ENCODE data around the gene NACC2.

Gene NACC2

GRCh38 chr9:135963338-135963737 lies 131.8 kb downstream of the NACC2 start:
- peaks cover 0 to 6% of the 10 kb centered on the region in 2 experiments; a peak in 1 of 3 replicates for H3K36me3 ChIP-seq (ENCODE audit: control insufficient read depth in 2 of 2, insufficient read depth in 1 of 2, low read length in 2 of 2)
- H3K4me3 ChIP-seq (ENCODE audit: low read depth, low read length): no peak overlapping the region
- TF ChIP-seq ZNF121 (tag by site-specific recombination; IDR thresholded peaks at IDR 0.05): peak; percentile 100
- no peak for TF ChIP-seq PRDM1 (tag by site-specific recombination; IDR thresholded peaks at IDR 0.05)
- H3K4me1 ChIP-seq (ENCODE audit: control insufficient read depth, insufficient read depth, low read length): no peaks in the 10 kb centered on the region
- CTCF ChIA-PET: interaction anchor here (0.7 to 1.0 kb wide), 3 partner anchors 154 to 176 kb away, joined by 3 to 5 read pairs (median 3); no protein-coding TSS in a partner anchor
- H3K9me3 ChIP-seq (ENCODE audit: control insufficient read depth, insufficient read depth, low read depth, low read length): no peaks in the 10 kb centered on the region
- no peak overlapping the region for H3K27ac ChIP-seq (ENCODE audit: extremely low read depth, low read depth, low read length)
- POLR2A ChIA-PET: interaction anchor here (0.6 to 1.2 kb wide), 2 partner anchors 150 to 414 kb away, joined by 4 to 5 read pairs; no protein-coding TSS in a partner anchor

- no peak overlapping the region for H3K27ac ChIP-seq (ENCODE audit: extremely low read depth, low read depth, low read length)
- no peak for TF ChIP-seq ZNF2 (tag by site-specific recombination; IDR thresholded peaks at IDR 0.05)
- no peak for TF ChIP-seq GLI4 (tag by site-specific recombination; IDR thresholded peaks at IDR 0.05)
- no peak for TF ChIP-seq ZNF626 (tag by site-specific recombination; IDR thresholded peaks at IDR 0.05)
- no peak for TF ChIP-seq KLF17 (tag by site-specific recombination; IDR thresholded peaks at IDR 0.05)
- TF ChIP-seq ZNF555 (tag by site-specific recombination; conservative IDR thresholded peaks at IDR 0.05): no peak
- TF ChIP-seq ZFHX2 (tag by site-specific recombination; conservative IDR thresholded peaks at IDR 0.05): peak; percentile 61
- peak; percentile 67 for TF ChIP-seq EGR2 (tag by site-specific recombination; IDR thresholded peaks at IDR 0.05; ENCODE audit: low read depth)
- 0 out of 2 replicates have a peak, but pooled peaks have one; percentile 44 for TF ChIP-seq ZNF398 (tag by site-specific recombination; IDR thresholded peaks at IDR 0.05)
- TF ChIP-seq ZBTB20 (tag by site-specific recombination; IDR thresholded peaks at IDR 0.05): no peak
- TF ChIP-seq ZNF449 (tag by site-specific recombination; IDR thresholded peaks at IDR 0.05): no peak
- TF ChIP-seq ZNF23 (tag by site-specific recombination; IDR thresholded peaks at IDR 0.05; ENCODE audit: borderline replicate concordance): no peak
- no peak for TF ChIP-seq WT1 (tag by site-specific recombination; IDR thresholded peaks at IDR 0.05)
- H3K4me1 ChIP-seq (ENCODE audit: control insufficient read depth, insufficient read depth, low read length): no peaks in the 10 kb centered on the region
- H3K9me3 ChIP-seq (ENCODE audit: control insufficient read depth, insufficient read depth, low read depth, low read length): no peaks in the 10 kb centered on the region
- H3K36me3 ChIP-seq (ENCODE audit: control insufficient read depth in 2 of 2, insufficient read depth in 1 of 2, low read length in 2 of 2): peaks cover 0 to 8% of the 10 kb centered on the region in 2 experiments; a peak in 1 of 3 replicates
- CTCF ChIA-PET: interaction anchor here (1.0 to 4.6 kb wide), 2 partner anchors 160 to 175 kb away, joined by 3 to 21 read pairs; no protein-coding TSS in a partner anchor
- no peak overlapping the region for H3K4me3 ChIP-seq (ENCODE audit: low read depth, low read length)
- POLR2A ChIA-PET: interaction anchor here (1.2 kb wide), 1 partner anchor 151 kb away, joined by 4 read pairs; no protein-coding TSS in a partner anchor
Measured at GRCh38 chr9:135962696-135963307, 132.3 kb downstream of the NACC2 start.

- Histone ChIP-seq H3K4me1 (ENCODE audit: control insufficient read depth, insufficient read depth, low read length) (no peaks in the 10 kb centered on the region), H3K27ac (ENCODE audit: extremely low read depth, low read depth, low read length) (no peak overlapping the region), H3K4me3 (ENCODE audit: low read depth, low read length) (no peak overlapping the region), H3K36me3 (ENCODE audit: control insufficient read depth in 2 of 2, insufficient read depth in 1 of 2, low read length in 2 of 2) (peaks cover 0 to 8% of the 10 kb centered on the region in 2 experiments; a peak in 1 of 3 replicates), H3K9me3 (ENCODE audit: control insufficient read depth, insufficient read depth, low read depth, low read length) (no peaks in the 10 kb centered on the region)
- CTCF ChIA-PET: interaction anchor here (0.7 to 4.6 kb wide), 6 partner anchors 25 to 866 kb away, joined by 3 to 21 read pairs (median 3); no protein-coding TSS in a partner anchor
- POLR2A ChIA-PET: interaction anchor here (1.0 to 1.4 kb wide), 7 partner anchors 8 to 283 kb away, joined by 3 to 10 read pairs (median 4); partner anchors contain the start of genes CAMSAP1 and TMEM250
- no peak for TF ChIP-seq ZNF148 (tag by site-specific recombination; IDR thresholded peaks at IDR 0.05; ENCODE audit: borderline replicate concordance)
- TF ChIP-seq EGR2 (tag by site-specific recombination; IDR thresholded peaks at IDR 0.05; ENCODE audit: low read depth): 0 out of 2 replicates have a peak, but pooled peaks have one; percentile 29
- TF ChIP-seq PBX3 (CRISPR knock-in tag; IDR thresholded peaks at IDR 0.05): no peak
- no peak for TF ChIP-seq ZNF292 (tag by site-specific recombination; IDR thresholded peaks at IDR 0.05; ENCODE audit: borderline replicate concordance, low read depth)
- TF ChIP-seq ZNF48 (tag by site-specific recombination; IDR thresholded peaks at IDR 0.05): no peak
- TF ChIP-seq ZNF2 (tag by site-specific recombination; IDR thresholded peaks at IDR 0.05): no peak
- 0 out of 2 replicates have a peak, but pooled peaks have one; percentile 4 for TF ChIP-seq ZEB2 (tag by site-specific recombination; IDR thresholded peaks at IDR 0.05)
Measured at GRCh38 chr9:135961811-135962695, 133.0 kb downstream of the NACC2 start.

Data from HEK293 (cell line).